HUDEP-2 (cell line): ENCODE results near the gene ERGIC2.
"Not testable (repeated sequence)": the region's sequence is repeated elsewhere in the genome, so short reads cannot be mapped to it uniquely, and the experiment has no call there.

ENCODE experiments used
- DNase-seq, 76 experiments: peaks; one replicate each; lab custom pipeline; 2025; ENCODE audit not compliant: unreplicated experiment in 76 of 76; lab: John Stamatoyannopoulos, UW

The ERGIC2 gene

GRCh38 chr12:29380536-29381523 lies at the start of gene ERGIC2:
Gene ERGIC2, minus strand, starts transcription at chr12:29381172. Its CDS starts 9,539 bp downstream, at chr12:29371633.
- peak; percentile 10 to 98 (median 85) for DNase-seq

- no peak for DNase-seq
Measured at GRCh38 chr12:29430716-29431044, 49.7 kb upstream of the ERGIC2 start.

- DNase-seq, result no peak
Measured at GRCh38 chr12:29429999-29430715, 49.2 kb upstream of the ERGIC2 start.

GRCh38 chr12:29428633-29429032 lies 47.7 kb upstream of the ERGIC2 start:
- peak in 14 of 76 experiments; percentile 0 to 38 (median 10) for DNase-seq

DNA sequence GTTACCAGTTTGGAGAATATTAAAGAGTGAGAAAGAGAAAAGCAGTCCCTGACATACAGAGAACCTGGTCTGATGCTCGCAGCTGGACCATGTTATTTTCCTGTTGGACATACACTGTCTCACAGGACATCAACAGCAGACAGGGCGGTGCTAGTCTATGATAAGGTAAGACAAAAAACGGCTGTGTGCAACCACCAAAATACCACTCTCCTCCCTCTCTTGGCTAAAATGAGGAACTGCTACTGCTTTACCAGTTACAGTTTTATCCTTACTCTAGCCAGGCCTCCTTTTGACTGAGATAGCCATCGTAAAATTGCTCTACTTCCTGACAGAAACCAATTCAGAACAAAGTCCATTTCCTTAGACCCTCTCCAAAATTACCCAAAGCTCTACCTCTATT lies 47.0 kb upstream of the ERGIC2 start:
- DNase-seq, result peak in 45 of 76 experiments; percentile 1 to 61 (median 21)

GRCh38 chr12:29426498-29426897 lies 45.5 kb upstream of the ERGIC2 start:
- DNase-seq, result no peak

DNA sequence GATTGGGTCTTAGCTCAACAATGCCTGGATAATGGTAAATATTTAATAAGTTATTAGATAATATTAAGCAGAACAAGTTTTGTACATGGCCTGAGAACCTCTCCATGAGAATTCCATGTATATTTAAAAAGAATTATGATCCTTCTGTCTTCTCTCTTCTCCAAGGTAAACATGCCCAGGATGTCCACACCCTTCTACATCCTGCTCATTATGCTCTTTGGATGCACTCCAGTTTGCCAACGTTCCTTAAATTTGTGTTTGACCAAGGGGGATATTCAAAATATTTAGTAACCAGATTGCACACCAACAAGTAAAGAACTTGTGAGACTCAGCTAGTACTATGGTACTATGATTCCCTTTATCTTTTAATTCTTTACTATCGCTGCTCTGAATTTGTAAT lies 44.8 kb upstream of the ERGIC2 start:
- no peak for DNase-seq

DNA sequence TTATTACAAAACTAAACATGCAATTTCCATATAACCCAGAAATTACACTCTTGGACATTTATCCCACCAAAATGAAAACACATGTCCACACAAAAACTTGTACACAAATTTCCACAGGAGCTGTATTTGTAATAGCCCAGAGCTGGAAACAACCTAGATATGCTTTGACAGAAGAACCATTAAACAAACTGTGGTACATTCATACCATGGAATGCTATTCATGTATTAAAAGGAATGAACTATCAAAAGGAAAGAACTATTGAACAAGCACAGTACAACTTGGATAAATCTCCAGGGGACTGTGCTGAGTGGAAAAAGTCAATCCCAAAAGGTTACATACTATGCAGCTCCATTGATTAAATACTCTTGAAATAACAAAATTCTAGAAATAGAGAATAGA lies 35.8 kb upstream of the ERGIC2 start:
- DNase-seq, result no peak

DNA sequence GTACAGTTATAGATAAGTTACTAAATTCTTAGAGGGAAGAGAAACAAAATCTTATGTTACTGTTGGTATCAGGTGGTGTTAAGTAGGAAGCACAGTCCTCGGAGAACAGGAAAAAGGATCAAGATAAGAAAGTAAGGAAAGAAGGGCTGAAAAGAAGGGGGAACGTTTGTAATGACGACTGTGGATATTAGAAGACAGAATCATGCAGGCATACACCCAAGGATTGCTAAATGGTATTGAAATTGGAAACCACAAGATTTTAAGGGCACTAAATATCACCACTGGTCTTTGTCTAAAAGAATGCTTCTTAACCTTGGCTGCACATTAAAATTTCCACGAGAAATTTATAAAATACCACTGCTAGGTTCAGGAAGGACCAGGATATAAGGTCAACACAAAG lies 34.1 kb upstream of the ERGIC2 start:
- no peak for DNase-seq

DNA sequence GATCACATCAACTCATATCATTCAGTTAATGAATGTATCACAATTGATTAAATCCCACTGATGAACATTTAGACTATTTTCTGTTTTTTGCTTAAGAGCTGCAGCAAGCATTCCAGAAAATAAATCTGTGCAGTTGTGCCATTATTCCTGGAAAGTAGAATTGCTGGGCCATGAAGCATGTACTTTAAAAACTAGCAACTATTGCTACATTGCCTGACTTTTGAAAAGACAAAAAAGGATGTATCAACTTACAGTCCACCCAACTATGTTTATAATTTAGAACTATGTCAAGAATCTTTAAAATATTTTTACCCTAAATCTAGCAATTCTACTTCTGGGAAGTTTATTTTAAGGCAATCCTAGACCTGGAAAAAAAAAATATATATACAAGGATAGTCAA lies 33.4 kb upstream of the ERGIC2 start:
- DNase-seq, result no peak

DNA sequence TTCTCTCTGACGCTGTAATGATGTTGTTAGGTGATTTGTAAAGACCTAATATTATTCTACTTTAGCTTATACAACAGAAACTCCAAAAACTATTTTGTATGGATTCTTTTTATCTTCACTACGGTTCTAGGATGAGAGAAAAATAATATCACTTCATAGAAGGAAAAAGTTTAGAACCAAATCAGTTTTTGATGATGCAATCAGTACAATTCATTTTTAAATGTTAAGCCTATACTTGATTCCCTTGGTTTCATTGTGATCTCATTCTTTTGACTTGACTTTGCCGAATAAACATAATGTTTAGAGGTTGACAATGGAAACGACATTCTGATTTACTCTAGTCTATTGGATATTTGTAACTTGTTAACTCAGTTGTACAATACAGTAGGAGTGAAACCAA lies 24.6 kb upstream of the ERGIC2 start:
- DNase-seq, result no peak

GRCh38 chr12:29403991-29404390 lies 23.0 kb upstream of the ERGIC2 start:
- peak in 8 of 76 experiments; percentile 36 to 71 (median 55) for DNase-seq

- DNase-seq, result no peak
Measured at GRCh38 chr12:29402437-29402836, 21.5 kb upstream of the ERGIC2 start.

GRCh38 chr12:29398495-29398894 lies 17.5 kb upstream of the ERGIC2 start:
- no peak for DNase-seq

DNA sequence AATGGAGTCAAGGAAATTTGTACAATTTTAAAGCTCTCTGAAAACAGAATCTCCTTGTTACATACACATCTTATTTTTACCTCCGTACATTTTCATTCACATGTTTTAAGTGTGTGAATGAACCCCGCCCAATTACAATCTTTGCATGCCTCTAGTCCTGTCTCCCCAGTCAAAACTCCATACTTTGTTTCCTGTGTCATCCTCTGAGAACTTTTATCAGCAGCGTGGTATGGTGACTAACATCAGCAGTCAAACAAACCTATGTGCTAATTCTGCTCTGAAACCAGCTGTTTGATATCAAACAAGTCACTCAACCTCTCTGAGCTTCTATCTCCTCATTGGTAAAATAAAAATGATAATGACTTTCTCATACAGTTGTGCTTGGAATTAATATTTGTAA lies 15.8 kb upstream of the ERGIC2 start:
- DNase-seq, result no peak

DNA sequence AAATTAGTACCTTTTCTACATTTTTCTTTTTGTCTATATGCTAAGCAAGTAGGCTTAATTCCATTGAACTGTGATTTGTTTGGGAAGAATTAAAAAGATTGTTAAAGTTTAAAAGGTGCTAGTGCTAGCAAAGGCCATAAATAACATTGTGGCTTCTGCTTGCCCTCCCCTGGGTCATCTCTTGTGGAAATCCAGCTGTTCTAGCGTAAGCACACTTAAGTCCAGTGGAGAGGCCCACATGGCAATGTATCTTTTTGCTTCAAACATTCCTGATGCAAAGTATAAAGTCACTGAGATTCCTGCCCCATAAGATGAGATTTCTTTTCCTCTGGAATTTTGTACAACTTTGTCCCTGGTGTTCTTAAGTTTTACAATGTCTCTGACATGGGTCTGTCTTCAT lies 14.4 kb upstream of the ERGIC2 start:
- DNase-seq, result no peak

DNA sequence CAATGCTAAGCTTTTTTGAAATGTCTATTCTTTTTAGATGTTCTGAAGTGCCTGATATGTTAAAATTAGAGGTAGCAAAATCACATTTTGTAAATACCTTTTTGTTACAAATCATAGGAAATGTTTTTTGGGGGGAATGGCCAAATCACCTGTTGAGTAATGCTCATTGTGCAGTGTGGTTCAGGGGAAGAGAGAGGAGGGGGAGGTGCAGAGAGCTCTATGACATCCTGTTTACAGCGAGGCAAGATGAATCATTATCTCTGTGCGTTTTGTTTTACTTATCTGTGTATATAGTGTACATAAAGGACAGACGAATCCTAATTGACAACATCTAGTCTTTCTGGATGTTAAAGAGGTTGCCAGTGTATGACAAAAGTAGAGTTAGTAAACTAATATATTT lies 9.4 kb upstream of the ERGIC2 start:
- DNase-seq, result not testable (repeated sequence)

GRCh38 chr12:29389295-29389919 lies 8.4 kb upstream of the ERGIC2 start:
- DNase-seq, result no peak

- not testable (repeated sequence) for DNase-seq
Measured at GRCh38 chr12:29386084-29386680, 5.2 kb upstream of the ERGIC2 start.

DNA sequence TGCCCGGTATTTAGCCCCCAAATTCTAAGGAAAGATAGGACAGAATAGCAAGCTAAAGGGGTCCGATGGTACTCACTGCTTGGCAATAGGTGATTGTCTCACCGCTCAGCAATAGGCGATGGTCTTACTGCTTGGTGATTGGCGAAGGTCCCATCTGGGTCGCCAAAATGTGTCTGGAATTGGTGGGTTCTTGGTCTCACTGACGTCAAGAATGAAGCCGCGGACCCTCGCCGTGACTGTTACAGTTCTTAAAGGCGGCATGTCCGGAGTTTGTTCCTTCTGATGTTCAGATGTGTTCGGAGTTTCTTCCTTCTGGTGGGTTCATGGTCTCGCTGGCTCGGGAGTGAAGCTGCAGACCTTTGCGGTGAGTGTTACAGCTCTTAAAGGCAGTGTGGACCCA lies 4.2 kb upstream of the ERGIC2 start:
- DNase-seq, result not testable (repeated sequence)

GRCh38 chr12:29382251-29382650 lies 1.3 kb upstream of the ERGIC2 start:
- no peak for DNase-seq
